HL-60/S4 (cell line): ENCODE data around the gene PGA5.

Experiments used
- in situ Hi-C: fragments of 300-500 bp; cut with MboI; formaldehyde crosslinking; loops from 2 replicates; pipeline ENCODE4 v1.14.3; 2022; ENCODE audit warnings: low sequenced_read_pairs

PGA5 gene

GRCh38 chr11:61293867-61294716 lies 53.1 kb downstream of the PGA5 start:
- in situ Hi-C loops = no loop called here

GRCh38 chr11:61294717-61295595 lies 54.0 kb downstream of the PGA5 start, which contains the start of gene VWCE:
VWCE (minus strand) TSS chr11:61295316; CDS start chr11:61295037, 279 bp downstream.
- in situ Hi-C loops = no loop called here

GRCh38 chr11:61295596-61295926 lies 54.6 kb downstream of the PGA5 start:
- in situ Hi-C loops = no loop called here

- in situ Hi-C loops = no loop called here
Measured at GRCh38 chr11:61297341-61297740, 56.4 kb downstream of the PGA5 start.

GRCh38 chr11:61297746-61298145 lies 56.8 kb downstream of the PGA5 start:
- in situ Hi-C loops = no loop called here

GRCh38 chr11:61298663-61299244 lies 57.8 kb downstream of the PGA5 start:
- in situ Hi-C loops = no loop called here
